SJCRH30 (cell line): ENCODE measurements around the gene DUSP9. TPM values are rescaled to one million over a fixed set of nuclear protein-coding genes. Genes with fewer than 3 reads are reported as not detected.
A peak's percentile ranks its signal among the peaks of the same experiment; 100 is the strongest.

Experiments
- DNase-seq, 2 experiments: peaks; one replicate each; pipeline ENCODE4 v3.0.0-alpha.2; 2015 to 2020
- H3K27ac ChIP-seq: fragments of 250-450 bp; sonication (Bioruptor Pico); 2 replicates; pipeline ENCODE4 v1.5.1; 2020; ENCODE audit warnings: mild to moderate bottlenecking, moderate library complexity
- H3K27me3 ChIP-seq: fragments of 250-450 bp; sonication (Bioruptor Pico); 2 replicates; pipeline ENCODE4 v1.5.1; 2020; ENCODE audit warnings: mild to moderate bottlenecking, moderate library complexity
- H3K36me3 ChIP-seq: fragments of 250-450 bp; sonication (Bioruptor Pico); 2 replicates; pipeline ENCODE4 v1.5.1; 2020; ENCODE audit warnings: mild to moderate bottlenecking, moderate library complexity
- H3K4me1 ChIP-seq: fragments of 250-450 bp; sonication (Bioruptor Pico); 2 replicates; pipeline ENCODE4 v1.5.1; 2020; ENCODE audit warnings: mild to moderate bottlenecking, moderate library complexity
- H3K4me3 ChIP-seq: fragments of 250-450 bp; sonication (Bioruptor Pico); 2 replicates; pipeline ENCODE4 v1.5.1; 2020; ENCODE audit warnings: mild to moderate bottlenecking, moderate library complexity
- H3K9me3 ChIP-seq: fragments of 250-450 bp; sonication (Bioruptor Pico); replicated peaks from 2 replicates; pipeline ENCODE4 v1.5.1; 2020; ENCODE audit warnings: mild to moderate bottlenecking, moderate library complexity
- total RNA-seq: library from RNA; depleted of rRNA; stranded (reverse); fragments of >200 nt; shearing (Covaris generic); gene quantifications from 2 replicates; pipeline ENCODE4 v1.2.3, GENCODE V29; 2014

DUSP9 gene
- total RNA-seq, 1 experiment from 2014 or later: 0.14 TPM

DNA sequence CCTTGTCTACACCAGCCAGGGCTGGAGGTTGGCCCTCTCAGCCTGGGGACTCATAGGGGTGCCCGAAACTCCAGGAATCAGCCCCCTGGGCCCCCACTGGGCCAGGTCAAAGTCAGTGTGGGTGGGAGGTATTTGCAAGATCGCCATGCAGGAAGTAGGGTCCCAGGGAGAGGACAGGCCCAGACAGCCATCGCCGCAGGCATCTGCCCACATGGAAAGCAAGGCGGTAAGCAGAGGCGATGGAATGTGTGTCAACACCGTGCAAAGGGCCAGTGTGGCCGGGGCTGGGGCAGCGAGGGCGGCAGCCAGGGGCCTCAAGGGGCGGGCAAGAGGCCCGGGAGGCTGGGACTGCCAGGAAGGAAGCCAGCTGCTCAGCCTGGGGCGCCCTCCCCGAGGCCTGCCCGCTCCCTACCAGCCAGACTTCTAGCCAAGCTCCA is 19.3 kb upstream of the DUSP9 start:
- Histone ChIP-seq H3K4me3 (no peak overlapping the region), H3K4me1 (peaks cover 3% of the 10 kb centered on the region; the same call in 1 of the 2 replicates), H3K27me3 (no peaks in the 10 kb centered on the region), H3K27ac (no peak overlapping the region), H3K9me3 (no peaks in the 10 kb centered on the region), H3K36me3 (no peaks in the 10 kb centered on the region)
- peak; percentile 32 to 37 for DNase-seq

- Histone ChIP-seq H3K4me1 (peaks cover 3% of the 10 kb centered on the region; the same call in 1 of the 2 replicates), H3K4me3 (no peak overlapping the region), H3K27me3 (no peaks in the 10 kb centered on the region), H3K27ac (no peak overlapping the region), H3K9me3 (no peaks in the 10 kb centered on the region), H3K36me3 (no peaks in the 10 kb centered on the region)
- no peak for DNase-seq
These were observed 18.9 kb upstream of the DUSP9 start for GRCh38 chrX:153628129-153628528.

- DNase-seq: no peak
- no peaks in the 10 kb centered on the region for H3K9me3 ChIP-seq
- H3K4me1 ChIP-seq: peaks cover 3% of the 10 kb centered on the region; the same call in 1 of the 2 replicates
- no peak overlapping the region for H3K27ac ChIP-seq
- no peak overlapping the region for H3K4me3 ChIP-seq
- no peaks in the 10 kb centered on the region for H3K36me3 ChIP-seq
- no peaks in the 10 kb centered on the region for H3K27me3 ChIP-seq
These were observed 18.3 kb upstream of the DUSP9 start for GRCh38 chrX:153628665-153629064.

- Histone ChIP-seq H3K4me3 (no peak overlapping the region), H3K27ac (no peak overlapping the region), H3K4me1 (peaks cover 3% of the 10 kb centered on the region; the same call in 1 of the 2 replicates), H3K36me3 (no peaks in the 10 kb centered on the region), H3K9me3 (no peaks in the 10 kb centered on the region), H3K27me3 (no peaks in the 10 kb centered on the region)
- no peak for DNase-seq
These were observed 15.7 kb upstream of the DUSP9 start for GRCh38 chrX:153631346-153631745.

GRCh38 chrX:153631907-153632594 is 15.0 kb upstream of the DUSP9 start:
- H3K36me3 ChIP-seq: no peaks in the 10 kb centered on the region
- no peak overlapping the region for H3K27ac ChIP-seq
- no peak for DNase-seq
- H3K4me3 ChIP-seq: no peak overlapping the region
- H3K27me3 ChIP-seq: no peaks in the 10 kb centered on the region
- no peaks in the 10 kb centered on the region for H3K9me3 ChIP-seq
- peaks cover 3% of the 10 kb centered on the region; the same call in 1 of the 2 replicates for H3K4me1 ChIP-seq

DNA sequence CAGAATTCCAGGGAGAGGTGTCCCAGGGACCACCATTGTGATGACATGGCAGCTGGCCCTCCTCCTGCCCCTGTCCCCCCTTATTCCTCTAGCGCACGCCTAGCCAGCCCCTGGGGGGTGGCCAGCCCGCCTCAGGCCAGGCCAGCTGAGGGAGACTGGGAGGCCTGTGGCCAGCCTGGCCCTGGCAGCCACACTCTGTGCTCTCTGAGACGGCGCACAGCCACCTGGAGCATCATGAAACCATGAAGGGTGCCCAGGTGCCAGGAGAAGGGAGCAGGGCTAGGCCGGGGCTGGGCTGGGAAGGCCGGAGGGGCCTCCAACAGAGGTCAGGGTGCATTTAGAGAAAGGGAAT is 14.4 kb upstream of the DUSP9 start:
- no peak overlapping the region for H3K4me3 ChIP-seq
- H3K9me3 ChIP-seq: no peaks in the 10 kb centered on the region
- H3K4me1 ChIP-seq: peaks cover under 1% of the 10 kb centered on the region; the same call in 1 of the 2 replicates
- no peaks in the 10 kb centered on the region for H3K27me3 ChIP-seq
- H3K27ac ChIP-seq: no peak overlapping the region
- DNase-seq: no peak
- no peaks in the 10 kb centered on the region for H3K36me3 ChIP-seq

DNA sequence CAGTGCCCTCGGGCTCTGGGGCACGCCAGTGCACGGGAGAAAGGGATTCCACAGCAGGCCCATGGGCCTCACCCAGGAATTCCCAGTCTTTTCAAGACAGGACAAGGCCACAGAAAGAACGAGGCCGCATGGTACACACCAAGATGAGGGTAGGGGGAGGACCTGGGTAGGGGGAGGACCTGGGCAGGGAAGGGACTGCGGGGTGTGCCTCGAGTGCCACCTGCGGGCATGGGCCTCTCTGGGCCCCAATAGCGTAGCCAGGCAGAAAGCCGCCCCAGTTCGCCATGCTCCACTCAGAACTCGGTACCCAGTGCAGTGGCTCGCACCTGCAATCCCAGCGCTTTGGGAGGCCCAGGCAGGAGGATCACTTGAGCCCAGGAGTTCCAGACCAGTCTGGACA is 14.0 kb upstream of the DUSP9 start:
- no peak overlapping the region for H3K27ac ChIP-seq
- no peak overlapping the region for H3K4me3 ChIP-seq
- no peaks in the 10 kb centered on the region for H3K4me1 ChIP-seq
- H3K9me3 ChIP-seq: no peaks in the 10 kb centered on the region
- DNase-seq: no peak
- no peaks in the 10 kb centered on the region for H3K27me3 ChIP-seq
- no peaks in the 10 kb centered on the region for H3K36me3 ChIP-seq

DNA sequence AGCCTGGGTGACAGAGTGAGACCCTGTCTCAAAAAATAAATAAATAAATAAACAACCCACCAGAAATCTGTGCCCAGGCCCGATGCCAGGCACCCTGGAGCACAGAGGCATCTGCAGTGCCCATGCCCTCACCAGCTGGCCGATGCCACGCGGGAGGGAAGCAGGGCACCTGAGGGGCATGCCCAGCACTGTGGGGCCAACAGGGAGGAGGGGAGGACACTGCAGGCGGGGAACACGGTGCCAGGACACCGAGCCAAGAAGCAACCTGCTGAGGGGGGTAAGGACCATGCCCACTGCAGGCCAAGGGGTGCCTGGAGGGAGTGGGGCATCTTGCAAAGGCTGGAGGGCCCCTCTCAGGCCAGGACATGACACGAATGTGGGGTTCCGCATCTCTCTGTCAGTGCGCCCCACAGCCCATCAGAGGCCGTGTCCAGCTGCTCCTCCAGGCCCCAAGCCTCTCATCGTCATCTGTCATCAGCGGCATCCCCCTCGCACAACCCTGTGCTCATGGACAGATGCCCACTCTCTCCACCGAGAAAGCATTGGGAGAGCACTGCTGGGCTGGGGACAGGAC is 13.3 kb upstream of the DUSP9 start:
- no peaks in the 10 kb centered on the region for H3K9me3 ChIP-seq
- no peak overlapping the region for H3K4me3 ChIP-seq
- H3K36me3 ChIP-seq: no peaks in the 10 kb centered on the region
- no peaks in the 10 kb centered on the region for H3K4me1 ChIP-seq
- DNase-seq: no peak
- no peak overlapping the region for H3K27ac ChIP-seq
- no peaks in the 10 kb centered on the region for H3K27me3 ChIP-seq

GRCh38 chrX:153634236-153634635 is 12.8 kb upstream of the DUSP9 start:
- Histone ChIP-seq H3K36me3 (no peaks in the 10 kb centered on the region), H3K4me1 (no peaks in the 10 kb centered on the region), H3K9me3 (no peaks in the 10 kb centered on the region), H3K4me3 (no peak overlapping the region), H3K27ac (no peak overlapping the region), H3K27me3 (no peaks in the 10 kb centered on the region)
- DNase-seq: no peak

DNA sequence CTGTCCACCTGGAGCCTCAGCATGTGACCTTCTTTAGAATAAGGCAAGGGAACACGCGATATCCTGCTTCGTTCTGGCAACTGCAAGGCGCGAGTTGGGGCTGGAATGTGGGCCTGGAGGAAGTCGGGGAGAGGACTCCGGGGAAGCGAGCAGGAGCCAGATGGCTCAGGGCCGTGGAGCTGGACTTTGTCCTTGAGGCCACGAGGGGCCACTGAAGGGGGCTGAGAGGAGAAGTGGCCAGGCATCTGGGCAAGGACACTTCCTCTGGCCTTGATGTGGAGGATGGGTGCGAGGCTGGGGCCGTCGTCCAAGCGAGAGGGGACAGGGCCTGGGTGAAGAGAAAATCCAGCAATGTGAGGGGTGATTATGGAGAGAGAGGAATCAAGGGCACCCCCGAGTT is 12.2 kb upstream of the DUSP9 start:
- H3K36me3 ChIP-seq: no peaks in the 10 kb centered on the region

DNA sequence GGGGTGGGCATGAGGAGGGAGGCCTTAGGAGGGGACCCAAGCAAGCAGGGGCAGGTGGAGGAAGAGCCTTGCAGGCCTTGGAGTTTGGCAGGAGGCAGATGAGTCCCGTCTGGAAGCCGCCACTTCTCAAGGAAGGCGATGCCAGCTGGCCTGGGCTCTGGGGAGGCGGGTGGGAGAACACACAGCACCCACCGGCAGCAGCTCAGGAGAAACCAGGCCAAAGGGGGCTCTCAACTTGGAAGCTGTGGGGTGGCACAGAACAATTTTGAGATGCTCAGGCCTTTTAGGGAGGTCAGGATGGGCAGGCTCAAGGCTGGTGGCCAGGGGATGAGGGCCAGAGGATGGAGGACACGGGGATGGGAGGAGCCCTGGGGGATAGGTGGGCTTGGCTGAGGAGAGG is 11.6 kb upstream of the DUSP9 start:
- Histone ChIP-seq H3K4me3 (no peak overlapping the region), H3K27me3 (no peaks in the 10 kb centered on the region), H3K36me3 (no peaks in the 10 kb centered on the region), H3K27ac (no peak overlapping the region), H3K4me1 (no peaks in the 10 kb centered on the region), H3K9me3 (no peaks in the 10 kb centered on the region)
- DNase-seq: no peak

More for the DNA sequence above, 12.2 kb upstream of the DUSP9 start:
- Histone ChIP-seq H3K27me3 (no peaks in the 10 kb centered on the region), H3K4me3 (no peak overlapping the region), H3K9me3 (no peaks in the 10 kb centered on the region), H3K4me1 (no peaks in the 10 kb centered on the region), H3K27ac (no peak overlapping the region)
- no peak for DNase-seq

- H3K36me3 ChIP-seq: no peaks in the 10 kb centered on the region
- H3K4me1 ChIP-seq: no peaks in the 10 kb centered on the region
- H3K27me3 ChIP-seq: no peaks in the 10 kb centered on the region
- DNase-seq: peak in 1 of 2 experiments; percentile 20
- no peak overlapping the region for H3K27ac ChIP-seq
- no peak overlapping the region for H3K4me3 ChIP-seq
- no peaks in the 10 kb centered on the region for H3K9me3 ChIP-seq
These were observed 11.0 kb upstream of the DUSP9 start for GRCh38 chrX:153635788-153636668.

- Histone ChIP-seq H3K27me3 (no peaks in the 10 kb centered on the region), H3K4me1 (no peaks in the 10 kb centered on the region), H3K9me3 (no peaks in the 10 kb centered on the region), H3K4me3 (no peak overlapping the region), H3K36me3 (no peaks in the 10 kb centered on the region), H3K27ac (no peak overlapping the region)
- DNase-seq: no peak
These were observed 10.3 kb upstream of the DUSP9 start for GRCh38 chrX:153636716-153637115.

DNA sequence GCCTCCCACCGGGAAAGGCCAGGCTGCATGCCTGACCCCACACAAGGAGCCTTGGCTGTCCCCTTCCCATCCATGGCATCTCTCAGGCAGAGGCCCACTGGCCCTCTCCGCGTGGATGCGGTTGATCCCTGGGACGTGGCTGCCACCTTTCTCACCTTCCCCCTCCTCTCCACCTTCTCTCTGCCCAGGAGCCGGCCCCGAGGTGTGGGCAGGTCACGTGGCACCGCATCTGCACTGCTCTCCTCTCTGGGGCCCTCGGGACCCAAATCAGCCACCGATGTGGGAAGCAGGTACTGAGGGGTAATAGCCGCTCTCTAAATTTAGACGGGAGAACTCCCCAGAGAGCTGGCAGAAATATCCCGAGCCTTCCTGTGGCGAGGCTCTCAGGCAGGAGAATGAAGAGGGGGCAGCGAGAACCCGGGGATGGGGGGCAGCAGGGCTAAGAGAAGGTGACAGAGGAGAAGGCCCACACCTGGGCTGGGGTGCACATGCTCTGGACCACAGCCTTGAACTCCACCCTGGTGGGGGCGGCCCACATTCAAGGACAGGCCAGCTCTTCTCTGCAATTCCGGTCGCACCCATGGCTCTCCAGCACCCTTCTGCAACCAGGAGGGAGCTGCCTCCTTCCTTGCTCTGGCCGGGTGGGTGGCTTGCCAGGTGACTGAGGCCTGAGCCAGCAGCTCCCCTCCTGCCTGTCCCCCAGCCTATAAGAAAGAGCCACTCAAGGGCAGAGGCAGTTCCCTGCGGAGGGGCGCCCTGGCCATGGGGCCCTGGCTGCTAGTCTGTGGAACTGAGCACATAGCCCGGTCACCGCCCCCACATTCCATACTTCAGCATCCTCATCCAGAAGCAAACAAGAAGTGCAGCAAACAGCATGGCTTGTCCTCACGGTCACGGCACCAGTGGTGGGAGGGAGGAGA is 9.6 kb upstream of the DUSP9 start:
- H3K27ac ChIP-seq: no peak overlapping the region
- no peaks in the 10 kb centered on the region for H3K4me1 ChIP-seq
- DNase-seq: no peak
- H3K4me3 ChIP-seq: no peak overlapping the region
- no peaks in the 10 kb centered on the region for H3K27me3 ChIP-seq
- H3K9me3 ChIP-seq: no peaks in the 10 kb centered on the region
- H3K36me3 ChIP-seq: no peaks in the 10 kb centered on the region
